Measurements from ENCODE around the gene ZNF565.

DNA sequence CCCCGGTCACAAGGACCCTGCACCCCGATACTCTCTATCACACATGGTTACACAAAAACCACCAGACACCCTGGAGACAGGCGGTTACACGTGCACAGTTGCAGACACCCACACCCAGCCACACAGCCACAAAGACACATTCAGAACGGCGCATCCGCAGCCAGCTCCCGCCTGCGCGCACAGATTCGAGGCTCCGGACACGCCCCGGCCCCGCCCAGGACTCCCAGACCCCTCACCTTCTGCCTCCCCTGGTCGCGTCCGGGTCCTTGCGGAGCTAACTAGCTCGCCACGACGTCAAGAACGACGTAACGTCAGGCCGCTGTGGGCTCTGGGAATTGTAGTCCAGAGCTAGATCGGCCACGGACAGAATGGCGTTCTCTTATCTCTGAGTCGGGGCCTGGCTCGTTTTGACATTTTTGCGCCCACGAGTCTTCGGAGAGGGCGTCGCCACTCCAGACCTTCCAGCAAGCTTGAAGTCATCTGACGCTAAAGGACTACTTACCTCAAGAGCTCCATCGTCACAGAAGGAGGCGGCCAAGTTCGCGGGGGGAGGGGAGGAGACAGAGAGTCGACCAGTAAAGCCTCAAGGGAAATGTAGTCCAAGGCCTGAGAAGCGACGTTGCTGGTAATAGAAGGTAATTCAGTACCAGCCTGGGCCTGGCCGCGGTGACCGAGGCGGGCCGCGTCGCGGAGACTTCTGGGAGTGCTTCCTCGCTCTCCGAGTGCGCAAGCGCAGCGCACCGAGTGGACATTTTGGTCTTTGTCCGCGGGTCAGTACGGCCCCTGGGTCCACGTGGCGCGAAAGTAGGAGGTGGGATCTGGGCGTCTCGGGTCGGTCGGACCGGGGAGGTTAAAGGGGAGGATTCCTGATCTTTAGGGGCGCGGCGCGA, at the start of gene ZNF565, which contains the start of gene ZNF146:
- TF ChIP-seq SNAI2 (CRISPR knock-in tag; IDR thresholded peaks at IDR 0.05) (no peak), ZFP30 (CRISPR knock-in tag; IDR thresholded peaks at IDR 0.05) (no peak), ZNF8 (CRISPR knock-in tag; IDR thresholded peaks at IDR 0.05) (no peak), ESRRG (CRISPR knock-in tag; IDR thresholded peaks at IDR 0.05) (no peak), PATZ1 (CRISPR knock-in tag; IDR thresholded peaks at IDR 0.05; ENCODE audit: borderline replicate concordance) (no peak), CSDC2 (CRISPR knock-in tag; IDR thresholded peaks at IDR 0.05) (no peak), TCF4 (CRISPR knock-in tag; IDR thresholded peaks at IDR 0.05; ENCODE audit: borderline replicate concordance) (no peak), ISL1 (CRISPR knock-in tag; IDR thresholded peaks at IDR 0.05) (no peak), ZNF565 (CRISPR knock-in tag; conservative IDR thresholded peaks at IDR 0.05; ENCODE audit: low read depth) (no peak), TOX (CRISPR knock-in tag; IDR thresholded peaks at IDR 0.05; ENCODE audit: borderline replicate concordance) (no peak), ZFP3 (CRISPR knock-in tag; IDR thresholded peaks at IDR 0.05) (no peak), ARNTL (CRISPR knock-in tag; IDR thresholded peaks at IDR 0.05; ENCODE audit: borderline replicate concordance, low read depth) (no peak)
- TF ChIP-seq, protein P1, sequence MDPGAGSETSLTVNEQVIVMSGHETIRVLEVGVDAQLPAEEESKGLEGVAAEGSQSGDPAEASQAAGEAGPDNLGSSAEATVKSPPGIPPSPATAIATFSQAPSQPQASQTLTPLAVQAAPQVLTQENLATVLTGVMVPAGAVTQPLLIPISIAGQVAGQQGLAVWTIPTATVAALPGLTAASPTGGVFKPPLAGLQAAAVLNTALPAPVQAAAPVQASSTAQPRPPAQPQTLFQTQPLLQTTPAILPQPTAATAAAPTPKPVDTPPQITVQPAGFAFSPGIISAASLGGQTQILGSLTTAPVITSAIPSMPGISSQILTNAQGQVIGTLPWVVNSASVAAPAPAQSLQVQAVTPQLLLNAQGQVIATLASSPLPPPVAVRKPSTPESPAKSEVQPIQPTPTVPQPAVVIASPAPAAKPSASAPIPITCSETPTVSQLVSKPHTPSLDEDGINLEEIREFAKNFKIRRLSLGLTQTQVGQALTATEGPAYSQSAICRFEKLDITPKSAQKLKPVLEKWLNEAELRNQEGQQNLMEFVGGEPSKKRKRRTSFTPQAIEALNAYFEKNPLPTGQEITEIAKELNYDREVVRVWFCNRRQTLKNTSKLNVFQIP (CRISPR knock-in tag; IDR thresholded peaks at IDR 0.05; ENCODE audit: borderline replicate concordance, low read depth) = no peak
- TF ChIP-seq, protein P2, sequence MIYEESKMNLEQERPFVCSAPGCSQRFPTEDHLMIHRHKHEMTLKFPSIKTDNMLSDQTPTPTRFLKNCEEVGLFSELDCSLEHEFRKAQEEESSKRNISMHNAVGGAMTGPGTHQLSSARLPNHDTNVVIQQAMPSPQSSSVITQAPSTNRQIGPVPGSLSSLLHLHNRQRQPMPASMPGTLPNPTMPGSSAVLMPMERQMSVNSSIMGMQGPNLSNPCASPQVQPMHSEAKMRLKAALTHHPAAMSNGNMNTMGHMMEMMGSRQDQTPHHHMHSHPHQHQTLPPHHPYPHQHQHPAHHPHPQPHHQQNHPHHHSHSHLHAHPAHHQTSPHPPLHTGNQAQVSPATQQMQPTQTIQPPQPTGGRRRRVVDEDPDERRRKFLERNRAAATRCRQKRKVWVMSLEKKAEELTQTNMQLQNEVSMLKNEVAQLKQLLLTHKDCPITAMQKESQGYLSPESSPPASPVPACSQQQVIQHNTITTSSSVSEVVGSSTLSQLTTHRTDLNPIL (CRISPR knock-in tag; IDR thresholded peaks at IDR 0.05; ENCODE audit: low read depth) = no peak
